ENCODE data around the gene SLC12A5.

DNA sequence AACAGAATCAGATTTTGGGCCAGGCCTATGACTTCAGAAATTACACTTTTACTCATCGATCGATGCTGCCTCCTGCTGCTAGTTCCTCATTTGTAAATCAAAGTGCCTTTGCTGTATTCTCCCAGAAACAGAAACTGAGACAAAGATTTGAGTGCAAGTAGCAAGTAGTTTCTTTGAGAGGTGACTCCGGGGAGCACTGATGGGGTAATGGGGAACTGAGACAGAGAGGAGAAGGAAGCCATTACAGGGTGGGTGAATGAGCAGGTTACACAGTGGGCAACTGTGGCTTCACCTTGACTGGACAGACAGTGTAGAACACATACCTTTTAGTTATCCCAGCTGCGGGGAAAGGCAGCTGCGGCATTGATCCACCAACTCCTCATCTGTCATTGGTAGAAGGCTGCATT lies 79.4 kb downstream of the SLC12A5 start:
- TF ChIP-seq, protein P1, sequence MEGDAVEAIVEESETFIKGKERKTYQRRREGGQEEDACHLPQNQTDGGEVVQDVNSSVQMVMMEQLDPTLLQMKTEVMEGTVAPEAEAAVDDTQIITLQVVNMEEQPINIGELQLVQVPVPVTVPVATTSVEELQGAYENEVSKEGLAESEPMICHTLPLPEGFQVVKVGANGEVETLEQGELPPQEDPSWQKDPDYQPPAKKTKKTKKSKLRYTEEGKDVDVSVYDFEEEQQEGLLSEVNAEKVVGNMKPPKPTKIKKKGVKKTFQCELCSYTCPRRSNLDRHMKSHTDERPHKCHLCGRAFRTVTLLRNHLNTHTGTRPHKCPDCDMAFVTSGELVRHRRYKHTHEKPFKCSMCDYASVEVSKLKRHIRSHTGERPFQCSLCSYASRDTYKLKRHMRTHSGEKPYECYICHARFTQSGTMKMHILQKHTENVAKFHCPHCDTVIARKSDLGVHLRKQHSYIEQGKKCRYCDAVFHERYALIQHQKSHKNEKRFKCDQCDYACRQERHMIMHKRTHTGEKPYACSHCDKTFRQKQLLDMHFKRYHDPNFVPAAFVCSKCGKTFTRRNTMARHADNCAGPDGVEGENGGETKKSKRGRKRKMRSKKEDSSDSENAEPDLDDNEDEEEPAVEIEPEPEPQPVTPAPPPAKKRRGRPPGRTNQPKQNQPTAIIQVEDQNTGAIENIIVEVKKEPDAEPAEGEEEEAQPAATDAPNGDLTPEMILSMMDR (conservative IDR thresholded peaks at IDR 0.05 in 1 of 2, IDR thresholded peaks at IDR 0.05 in 1 of 2; ENCODE audit: low read depth in 1 of 2, low read length in 2 of 2): no peak
- no peak for TF ChIP-seq EZH2 (IDR thresholded peaks at IDR 0.05; ENCODE audit: low read length, missing control alignments)
